Inferior parietal cortex (tissue), 1 donor: ENCODE measurements around the gene FAM184A.
A peak's percentile ranks its signal among the peaks of the same experiment; 100 is the strongest.

ENCODE experiments used
- DNase-seq: peaks from one replicate; pipeline ENCODE4 v3.0.0-alpha.2; 2016; ENCODE audit errors: extremely low spot score

FAM184A gene

GRCh38 chr6:118967239-118967638, 111.2 kb downstream of the FAM184A start:
- no peak for DNase-seq

- DNase-seq: no peak
These were observed 112.6 kb downstream of the FAM184A start for GRCh38 chr6:118965843-118966370.

GRCh38 chr6:118965371-118965770, 113.1 kb downstream of the FAM184A start:
- DNase-seq: no peak

- DNase-seq: no peak
These were observed 115.5 kb downstream of the FAM184A start for GRCh38 chr6:118963003-118963402.

- DNase-seq: no peak
These were observed 118.6 kb downstream of the FAM184A start for GRCh38 chr6:118959903-118960302.

GRCh38 chr6:118953391-118953790, 125.1 kb downstream of the FAM184A start:
- no peak for DNase-seq

- no peak for DNase-seq
These were observed 125.8 kb downstream of the FAM184A start for GRCh38 chr6:118952683-118953082.

GRCh38 chr6:118945217-118945616, 133.2 kb downstream of the FAM184A start:
- no peak for DNase-seq

- DNase-seq: no peak
These were observed 137.7 kb downstream of the FAM184A start for GRCh38 chr6:118940770-118941169.

- no peak for DNase-seq
These were observed 138.8 kb downstream of the FAM184A start for GRCh38 chr6:118939683-118940082.

- DNase-seq: no peak
These were observed 142.3 kb downstream of the FAM184A start for GRCh38 chr6:118935978-118936703.

GRCh38 chr6:118935331-118935668, 143.2 kb downstream of the FAM184A start:
- DNase-seq: no peak

- peak; percentile 80 for DNase-seq
These were observed 143.8 kb downstream of the FAM184A start, which contains the start of gene MCM9 for GRCh38 chr6:118934461-118935330. Gene MCM9, minus strand, starts transcription at chr6:118935159. Its CDS starts 3,436 bp downstream, at chr6:118931723.

- DNase-seq: no peak
These were observed 144.5 kb downstream of the FAM184A start for GRCh38 chr6:118933855-118934460.

- DNase-seq: no peak
These were observed 146.0 kb downstream of the FAM184A start for GRCh38 chr6:118932421-118932820.

- no peak for DNase-seq
These were observed 147.0 kb downstream of the FAM184A start for GRCh38 chr6:118931436-118931835.

GRCh38 chr6:118930680-118931079, 147.8 kb downstream of the FAM184A start:
- DNase-seq: no peak

- DNase-seq: no peak
These were observed 155.4 kb downstream of the FAM184A start for GRCh38 chr6:118923035-118923434.

GRCh38 chr6:118921084-118921483, 157.4 kb downstream of the FAM184A start:
- no peak for DNase-seq

GRCh38 chr6:118918329-118918725, 160.1 kb downstream of the FAM184A start:
- no peak for DNase-seq

GRCh38 chr6:118917546-118918328, 160.7 kb downstream of the FAM184A start:
- DNase-seq: no peak
